Stimulated activated CD4-positive, alpha-beta T cell treated with anti-CD3 and anti-CD28 coated beads, Interleukin-12 subunit alpha, Interleukin-12 subunit beta, amount 100 ng/mL, for 24 hours (primary cell): ENCODE results near the gene PTGER2.

Experiments used
- DNase-seq, 2 experiments: peaks; one replicate each; pipeline ENCODE4 v3.0.0-alpha.2; 2020; ENCODE audit warnings: low read depth in 2 of 2

Gene PTGER2

DNA sequence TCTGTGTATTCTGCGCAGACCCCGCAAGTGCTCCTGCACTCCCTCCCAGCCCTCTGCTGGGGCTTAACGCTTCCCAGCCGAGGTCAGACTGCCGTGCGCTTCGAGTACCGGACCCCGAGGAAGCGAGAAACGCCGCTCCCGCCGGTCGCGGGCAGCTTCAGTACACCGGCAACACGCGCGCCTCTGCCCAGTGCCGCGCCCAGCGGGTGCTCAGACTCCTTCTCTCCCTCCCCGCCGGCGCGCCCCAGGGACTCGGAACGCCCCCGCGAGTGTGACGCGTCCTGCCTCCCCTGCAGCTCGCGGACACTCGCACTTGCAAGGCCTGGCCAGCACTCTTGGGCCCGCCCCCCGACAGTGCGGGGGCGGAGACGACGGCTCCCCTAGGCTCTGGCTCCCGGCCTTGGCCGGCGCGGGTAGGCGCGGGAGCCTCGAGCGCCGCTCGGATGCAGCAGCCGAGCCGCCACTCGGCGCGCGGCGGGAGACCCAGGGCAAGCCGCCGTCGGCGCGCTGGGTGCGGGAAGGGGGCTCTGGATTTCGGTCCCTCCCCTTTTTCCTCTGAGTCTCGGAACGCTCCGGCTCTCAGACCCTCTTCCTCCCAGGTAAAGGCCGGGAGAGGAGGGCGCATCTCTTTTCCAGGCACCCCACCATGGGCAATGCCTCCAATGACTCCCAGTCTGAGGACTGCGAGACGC, at the start of gene PTGER2:
Gene PTGER2, plus strand, starts transcription at position 410 of the 692 bp plus-strand sequence. Its CDS starts 237 bp downstream, at position 647.
- DNase-seq, result peak; percentile 52 to 69

DNA sequence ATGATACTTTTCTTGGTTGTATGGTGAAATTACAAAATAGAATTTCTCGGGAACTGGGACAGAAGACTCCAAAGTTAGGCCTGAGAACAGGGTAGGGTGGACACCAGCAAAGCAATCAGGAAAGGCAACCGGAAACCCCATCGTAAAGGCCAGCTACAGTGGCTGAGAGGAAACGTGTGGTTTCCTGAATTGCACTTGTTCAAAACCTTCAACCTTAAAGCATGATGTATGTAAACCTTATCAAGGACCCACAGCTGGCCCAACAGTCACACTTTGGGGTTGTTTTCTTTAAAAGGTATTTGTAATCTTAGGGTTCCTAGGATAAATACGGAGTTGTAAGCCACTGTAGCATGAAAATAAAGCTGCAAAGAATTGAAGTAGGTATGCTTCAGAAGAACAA, 48.9 kb upstream of the PTGER2 start:
- DNase-seq, result no peak

- no peak for DNase-seq
Observed at GRCh38 chr14:52266179-52266578, 47.9 kb upstream of the PTGER2 start.

DNA sequence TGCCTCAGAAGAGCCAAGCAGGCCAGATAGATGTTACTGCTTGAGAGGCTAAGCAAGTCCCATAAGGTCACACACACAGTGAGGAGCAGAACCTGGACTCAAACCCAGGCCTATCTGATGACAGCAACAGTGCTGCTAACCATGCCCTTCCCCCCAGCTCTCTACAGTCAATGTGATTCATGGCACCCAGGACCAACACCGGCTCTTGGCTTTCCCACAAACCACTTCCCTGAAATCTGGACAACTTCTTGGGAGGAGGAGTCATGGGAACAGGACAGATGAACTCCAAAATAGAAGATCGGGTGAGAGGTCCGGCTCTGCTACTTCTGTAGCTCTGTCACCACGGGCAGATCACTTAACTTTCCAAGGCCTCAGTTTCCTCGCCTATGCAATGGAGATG, 47.3 kb upstream of the PTGER2 start:
- DNase-seq, result no peak

- peak in 1 of 2 experiments; percentile 26 for DNase-seq
Observed at GRCh38 chr14:52267501-52268278, 46.4 kb upstream of the PTGER2 start, which contains the start of gene PTGDR. Gene PTGDR (plus strand): TSS chr14:52267698. CDS start chr14:52267815, 117 bp downstream.

DNA sequence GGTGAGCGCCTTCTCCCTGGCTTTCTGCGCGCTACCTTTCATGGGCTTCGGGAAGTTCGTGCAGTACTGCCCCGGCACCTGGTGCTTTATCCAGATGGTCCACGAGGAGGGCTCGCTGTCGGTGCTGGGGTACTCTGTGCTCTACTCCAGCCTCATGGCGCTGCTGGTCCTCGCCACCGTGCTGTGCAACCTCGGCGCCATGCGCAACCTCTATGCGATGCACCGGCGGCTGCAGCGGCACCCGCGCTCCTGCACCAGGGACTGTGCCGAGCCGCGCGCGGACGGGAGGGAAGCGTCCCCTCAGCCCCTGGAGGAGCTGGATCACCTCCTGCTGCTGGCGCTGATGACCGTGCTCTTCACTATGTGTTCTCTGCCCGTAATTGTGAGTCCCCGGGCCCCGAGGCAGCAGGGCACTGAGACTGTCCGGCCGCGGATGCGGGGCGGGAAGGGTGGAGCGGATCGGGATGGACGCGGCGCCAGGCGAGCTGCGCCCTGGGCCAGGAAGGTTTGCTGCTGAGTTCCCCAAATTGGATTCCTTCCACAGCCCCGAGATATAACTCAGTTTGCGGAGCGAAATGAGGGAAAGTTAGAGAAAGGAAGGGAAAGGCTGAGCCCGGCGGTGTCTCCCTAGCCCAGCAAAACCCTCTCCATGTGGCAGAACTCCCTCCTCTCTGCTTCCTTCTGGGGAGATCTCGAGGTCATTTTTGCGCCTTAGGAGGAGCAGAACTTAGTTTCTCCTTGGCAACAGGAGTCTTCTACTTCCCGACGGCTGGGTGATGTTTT, 45.6 kb upstream of the PTGER2 start:
- no peak for DNase-seq

DNA sequence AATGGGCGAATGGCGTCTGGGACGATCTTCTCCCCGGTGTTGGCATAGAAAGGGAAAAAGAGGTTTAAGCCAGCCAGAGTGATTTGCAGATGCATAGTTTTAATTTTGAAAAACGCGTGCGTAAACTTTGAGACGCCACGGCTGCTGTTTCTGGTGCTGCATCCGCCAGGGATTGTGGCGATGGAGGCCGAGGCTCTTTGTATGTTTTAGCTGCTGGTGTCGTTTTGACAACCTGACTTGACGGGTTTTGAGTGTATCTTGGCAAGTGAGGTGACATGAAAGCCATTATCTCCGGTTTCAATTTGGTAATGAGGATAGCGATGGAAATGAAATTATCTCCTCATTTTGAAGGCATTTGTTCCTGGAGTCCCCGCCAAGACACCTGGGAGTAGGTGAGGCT, 45.0 kb upstream of the PTGER2 start:
- DNase-seq, result no peak

- no peak for DNase-seq
Observed at GRCh38 chr14:52269982-52270381, 44.1 kb upstream of the PTGER2 start.

GRCh38 chr14:52271538-52271937, 42.6 kb upstream of the PTGER2 start:
- DNase-seq, result no peak

GRCh38 chr14:52272375-52272774, 41.7 kb upstream of the PTGER2 start:
- no peak for DNase-seq

DNA sequence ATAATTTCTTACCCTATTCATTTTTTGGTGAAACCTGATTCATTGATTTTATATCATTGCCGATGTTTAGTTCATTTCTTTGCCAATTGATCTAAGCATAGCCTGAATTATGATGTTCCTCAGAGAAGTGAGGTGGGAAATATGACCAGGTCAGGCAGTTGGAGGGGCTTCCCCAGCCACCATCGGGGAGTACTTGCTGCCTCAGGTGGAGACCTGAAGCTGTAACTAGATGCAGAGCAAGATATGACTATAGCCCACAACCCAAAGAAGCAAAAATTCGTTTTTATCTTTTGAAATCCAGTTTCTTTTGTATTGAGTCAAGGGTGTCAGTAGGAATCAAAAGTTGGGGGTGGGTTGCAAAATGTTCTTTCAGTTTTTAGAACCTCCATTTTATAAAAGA, 38.7 kb upstream of the PTGER2 start:
- DNase-seq, result no peak

- DNase-seq, result no peak
Observed at GRCh38 chr14:52277552-52277951, 36.6 kb upstream of the PTGER2 start.

GRCh38 chr14:52279408-52279807, 34.7 kb upstream of the PTGER2 start:
- DNase-seq, result no peak

DNA sequence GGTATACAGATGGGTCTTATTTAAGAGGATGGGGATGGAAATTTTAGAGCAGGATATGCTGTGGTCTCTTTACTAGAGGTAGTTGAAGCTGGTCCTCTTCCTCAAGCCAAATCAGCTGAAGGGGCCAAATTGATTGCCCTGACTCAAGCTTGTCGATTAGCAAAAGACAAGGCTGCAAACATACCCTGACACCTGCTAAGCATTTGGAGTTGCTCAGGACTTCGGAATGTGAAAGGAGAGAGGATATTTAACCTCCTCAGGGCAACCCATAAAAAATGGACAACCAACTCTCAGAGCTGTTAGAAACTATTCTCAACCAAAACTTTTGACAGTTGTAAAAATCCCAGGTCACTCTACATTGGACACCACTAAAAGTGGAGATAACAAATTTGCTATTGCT, 31.0 kb upstream of the PTGER2 start:
- DNase-seq, result no peak

GRCh38 chr14:52286661-52287649, 27.2 kb upstream of the PTGER2 start:
- no peak for DNase-seq

DNA sequence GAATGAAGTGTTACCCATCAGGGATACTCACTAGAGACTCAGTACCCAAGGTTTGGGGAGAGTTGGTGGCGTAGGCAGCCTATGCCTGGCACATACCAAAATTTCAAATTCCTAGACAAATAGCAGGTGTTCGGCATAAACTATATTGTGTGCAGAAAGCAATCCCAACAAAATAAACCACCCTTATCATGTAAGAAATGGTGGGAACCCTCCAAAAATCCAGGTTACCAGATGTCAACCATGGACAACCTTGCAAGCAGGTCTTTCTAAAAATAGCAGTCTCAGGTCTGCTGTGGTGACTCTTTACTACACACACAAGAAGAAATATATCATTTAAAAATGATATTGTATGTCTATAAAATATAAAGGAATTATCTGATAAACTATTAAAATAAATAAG, 17.7 kb upstream of the PTGER2 start:
- no peak for DNase-seq

DNA sequence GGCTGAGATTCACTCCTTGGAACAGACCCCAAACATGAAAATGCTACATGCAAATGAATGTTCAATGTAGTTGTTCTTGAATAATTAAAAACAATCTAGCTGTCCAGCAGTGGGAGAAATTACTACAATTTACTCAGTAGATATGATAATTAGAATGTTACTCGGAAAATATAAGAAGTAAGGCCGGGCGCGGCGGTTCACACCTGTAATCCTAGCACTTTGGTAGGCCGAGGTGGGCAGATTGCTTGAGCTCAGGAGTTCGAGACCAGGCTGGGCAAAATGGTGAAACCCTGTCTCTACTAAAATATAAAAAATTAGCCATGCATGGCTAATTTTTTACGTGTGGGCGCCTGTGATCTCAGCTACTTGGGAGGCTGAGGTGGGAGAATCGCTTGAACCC, 15.3 kb upstream of the PTGER2 start:
- DNase-seq, result no peak

GRCh38 chr14:52299692-52300278, 14.3 kb upstream of the PTGER2 start:
- DNase-seq, result no peak

- DNase-seq, result no peak
Observed at GRCh38 chr14:52303236-52303635, 10.9 kb upstream of the PTGER2 start.

GRCh38 chr14:52304248-52304904, 9.7 kb upstream of the PTGER2 start:
- DNase-seq, result no peak
